Activated CD4-positive, alpha-beta T cell treated with anti-CD3 and anti-CD28 coated beads, Interleukin-2, amount 10 ng/mL, durations not matched to agents 24 days and 14 days (primary cell): Measurements from ENCODE around the gene EYA2. TPM values are rescaled to one million over a fixed set of nuclear protein-coding genes. Genes with fewer than 3 reads are reported as not detected.
A peak's percentile ranks its signal among the peaks of the same experiment; 100 is the strongest.
"Not testable (repeated sequence)": the region's sequence is repeated elsewhere in the genome, so short reads cannot be mapped to it uniquely, and the experiment has no call there.

Source experiments
- DNase-seq: peaks from one replicate; pipeline ENCODE4 v3.0.0; 2022
- H3K27ac Mint-ChIP-seq: one replicate; pipeline ENCODE4 v1.8.0; 2022; ENCODE audit warnings: mild to moderate bottlenecking, mixed read lengths
- H3K27me3 Mint-ChIP-seq: one replicate; pipeline ENCODE4 v1.8.0; 2022; ENCODE audit warnings: mixed read lengths
- H3K36me3 Mint-ChIP-seq: one replicate; pipeline ENCODE4 v1.8.0; 2022; ENCODE audit warnings: low read depth, mild to moderate bottlenecking, mixed read lengths
- H3K4me1 Mint-ChIP-seq: one replicate; pipeline ENCODE4 v1.8.0; 2021; ENCODE audit warnings: mixed read lengths
- H3K4me3 Mint-ChIP-seq: one replicate; pipeline ENCODE4 v1.8.0; 2022; ENCODE audit warnings: mild to moderate bottlenecking, moderate library complexity, mixed read lengths
- H3K9me3 Mint-ChIP-seq: one replicate; pipeline ENCODE4 v1.8.0; 2021; ENCODE audit warnings: mixed read lengths
- intact Hi-C: fragments of 100-400 bp; cut with micrococcal nuclease; formaldehyde crosslinking; loops from one replicate; pipeline ENCODE4 v1.15.1; 2023
- total RNA-seq: library from RNA; stranded (reverse); gene quantifications from 2 replicates; pipeline ENCODE4 v1.2.3, GENCODE V29; 2022

Gene EYA2
- total RNA-seq, 1 donor from 2014 or later = not detected

DNA sequence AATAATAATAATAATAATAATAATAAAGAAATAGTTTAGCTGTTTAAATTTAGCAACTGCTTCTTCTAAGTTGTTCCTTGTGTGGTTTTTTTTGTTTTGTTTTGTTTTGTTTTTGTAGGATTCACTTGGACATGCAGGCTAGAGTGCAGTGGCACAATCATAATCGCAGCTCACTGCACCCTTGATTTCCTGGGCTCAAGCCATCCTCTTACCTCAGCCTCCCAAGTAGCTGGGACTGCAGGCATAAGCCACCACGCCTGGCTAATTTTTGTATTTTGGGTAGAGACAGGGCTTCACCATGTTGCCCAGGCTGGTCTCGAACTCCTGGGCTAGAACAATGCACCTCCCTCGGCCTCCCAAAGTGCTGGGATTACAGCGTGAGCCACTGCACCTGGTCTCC lies 15.3 kb upstream of the EYA2 start:
- Mint-ChIP-seq H3K9me3 (no peaks in the 10 kb centered on the region), H3K36me3 (no peaks in the 10 kb centered on the region), H3K4me1 (no peaks in the 10 kb centered on the region), H3K27ac (no peak overlapping the region), H3K4me3 (no peak overlapping the region), H3K27me3 (peaks cover 15% of the 10 kb centered on the region)
- no peak for DNase-seq
- intact Hi-C loops = no loop called here

DNA sequence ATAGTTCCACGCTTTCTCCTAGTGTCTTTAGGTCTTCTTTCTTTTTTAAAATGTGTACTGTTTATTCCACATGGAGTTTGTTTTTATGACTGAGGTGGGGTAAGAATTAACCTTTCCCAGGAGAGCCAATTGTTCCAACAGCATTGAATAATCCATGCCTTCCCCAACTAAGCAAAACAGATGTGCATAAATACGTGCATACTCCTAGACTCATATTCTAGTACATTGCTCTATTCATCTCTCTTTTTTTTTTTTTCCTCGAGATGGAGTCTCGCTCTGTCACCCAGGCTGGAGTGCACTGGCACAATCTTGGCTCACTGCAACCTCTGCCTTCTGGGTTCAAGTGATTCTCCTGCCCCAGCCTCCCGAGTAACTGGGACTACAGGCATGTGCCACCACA lies 14.7 kb upstream of the EYA2 start:
- intact Hi-C loops, H3K27ac Mint-ChIP-seq, H3K4me1 Mint-ChIP-seq, H3K36me3 Mint-ChIP-seq, H3K9me3 Mint-ChIP-seq, H3K4me3 Mint-ChIP-seq, DNase-seq: not testable (repeated sequence)
- peaks cover 15% of the 10 kb centered on the region for H3K27me3 Mint-ChIP-seq

DNA sequence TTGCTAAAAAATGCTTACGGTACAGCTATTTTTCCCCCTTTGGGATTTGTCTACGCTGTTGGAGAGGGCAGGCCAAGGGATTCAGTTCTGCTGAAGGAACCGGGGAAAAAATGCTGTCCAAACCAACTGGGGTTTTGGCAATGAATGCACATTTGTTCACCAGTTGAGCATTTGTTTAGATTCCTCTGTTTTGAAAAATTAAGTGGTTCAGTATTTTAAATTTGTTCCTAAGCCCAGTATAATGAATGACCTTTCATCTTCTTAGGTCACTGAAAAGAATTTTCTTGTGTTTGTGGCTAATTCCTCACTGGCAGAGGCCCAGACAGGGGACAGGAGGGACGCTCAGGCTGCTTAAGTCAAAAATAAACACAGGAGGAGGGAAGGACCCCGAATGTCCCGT lies 10.8 kb upstream of the EYA2 start:
- DNase-seq = peak; percentile 12
- Mint-ChIP-seq H3K4me1 (no peaks in the 10 kb centered on the region), H3K27me3 (peaks cover 23% of the 10 kb centered on the region), H3K4me3 (no peak overlapping the region), H3K9me3 (no peaks in the 10 kb centered on the region), H3K36me3 (no peaks in the 10 kb centered on the region), H3K27ac (no peak overlapping the region)
- intact Hi-C loops = no loop called here

DNA sequence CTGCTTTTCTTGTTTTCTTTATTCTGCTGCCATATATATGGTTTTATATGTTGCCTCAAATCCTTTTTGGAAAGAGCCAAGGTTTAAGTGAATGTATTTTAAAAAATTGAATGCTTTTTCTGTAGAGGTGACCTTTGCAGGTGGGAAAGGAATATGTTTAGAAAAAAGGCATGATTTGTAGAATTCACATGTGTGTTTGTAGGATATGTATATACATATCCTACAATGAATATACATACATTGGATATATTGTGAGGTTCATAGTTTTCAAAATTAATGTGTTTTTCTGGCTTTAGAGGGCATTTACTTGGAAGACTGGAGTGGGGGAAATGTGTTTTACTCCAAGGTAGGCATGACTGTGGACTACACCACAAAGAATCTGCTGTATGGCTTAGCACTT lies 4.0 kb upstream of the EYA2 start:
- Mint-ChIP-seq H3K27me3 (peaks cover 43% of the 10 kb centered on the region), H3K9me3 (no peaks in the 10 kb centered on the region), H3K4me3 (no peak overlapping the region), H3K27ac (no peak overlapping the region), H3K36me3 (no peaks in the 10 kb centered on the region), H3K4me1 (no peaks in the 10 kb centered on the region)
- DNase-seq = no peak
- intact Hi-C loops = no loop called here

DNA sequence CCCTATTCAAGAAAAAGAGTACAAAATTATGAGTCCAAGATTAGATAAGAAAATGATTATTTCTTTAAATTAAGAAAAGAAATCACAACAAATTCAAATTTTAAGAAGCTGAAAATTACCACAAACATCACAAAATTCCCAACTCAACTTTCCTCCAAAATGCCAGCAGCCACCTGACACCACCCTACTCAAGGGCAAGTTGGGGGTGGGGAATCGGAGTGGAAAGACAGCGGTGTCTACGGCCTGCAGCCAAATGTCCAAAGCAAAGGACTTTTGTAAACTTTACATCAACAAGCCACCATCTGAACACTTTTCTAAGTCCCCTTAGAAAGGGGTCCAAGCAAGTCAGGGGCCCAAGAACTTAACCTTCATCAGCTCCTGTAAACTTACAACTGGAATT lies 1.6 kb upstream of the EYA2 start:
- H3K27ac Mint-ChIP-seq = no peak overlapping the region
- no peak for DNase-seq
- no peak overlapping the region for H3K4me3 Mint-ChIP-seq
- intact Hi-C loops = no loop called here
- H3K27me3 Mint-ChIP-seq = peaks cover 57% of the 10 kb centered on the region
- no peaks in the 10 kb centered on the region for H3K4me1 Mint-ChIP-seq
- no peaks in the 10 kb centered on the region for H3K36me3 Mint-ChIP-seq
- no peaks in the 10 kb centered on the region for H3K9me3 Mint-ChIP-seq

DNA sequence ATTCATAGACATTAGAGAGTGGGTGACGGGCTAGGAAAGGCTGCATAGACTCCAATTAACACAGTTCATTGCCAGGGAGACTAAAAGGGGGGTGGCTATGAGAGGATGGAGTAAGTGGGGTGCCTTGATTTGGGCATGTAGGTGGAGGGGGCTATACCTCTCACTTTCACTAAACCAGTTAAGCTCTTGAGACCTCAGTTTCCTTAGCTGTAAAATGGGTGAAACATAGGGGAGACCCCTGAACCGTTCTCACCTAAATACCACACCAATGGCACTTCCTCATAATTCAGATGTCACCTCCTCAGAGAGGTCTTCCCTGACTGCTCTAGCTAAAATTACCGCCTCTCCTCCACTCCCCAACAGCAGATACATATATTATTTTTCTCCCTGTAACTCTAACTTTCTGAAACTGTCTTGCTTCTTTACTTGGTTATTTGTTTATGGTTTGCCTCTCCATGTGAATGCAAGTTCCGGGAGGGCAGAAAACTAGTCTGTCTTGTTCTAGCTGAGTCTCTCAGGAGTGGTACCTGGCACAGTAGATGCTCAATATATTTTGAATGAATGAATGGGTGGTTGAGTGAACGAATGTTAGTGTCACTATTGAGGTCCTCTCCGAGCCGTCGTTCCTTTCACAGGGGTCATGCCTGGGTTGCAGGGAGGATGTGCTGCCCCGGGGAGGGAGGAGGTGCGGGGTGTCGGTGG lies 615 bp upstream of the EYA2 start:
- Mint-ChIP-seq H3K27ac (no peak overlapping the region), H3K4me1 (no peaks in the 10 kb centered on the region), H3K36me3 (no peaks in the 10 kb centered on the region), H3K27me3 (peaks cover 60% of the 10 kb centered on the region), H3K9me3 (no peaks in the 10 kb centered on the region), H3K4me3 (no peak overlapping the region)
- intact Hi-C loops = no loop called here
- no peak for DNase-seq

DNA sequence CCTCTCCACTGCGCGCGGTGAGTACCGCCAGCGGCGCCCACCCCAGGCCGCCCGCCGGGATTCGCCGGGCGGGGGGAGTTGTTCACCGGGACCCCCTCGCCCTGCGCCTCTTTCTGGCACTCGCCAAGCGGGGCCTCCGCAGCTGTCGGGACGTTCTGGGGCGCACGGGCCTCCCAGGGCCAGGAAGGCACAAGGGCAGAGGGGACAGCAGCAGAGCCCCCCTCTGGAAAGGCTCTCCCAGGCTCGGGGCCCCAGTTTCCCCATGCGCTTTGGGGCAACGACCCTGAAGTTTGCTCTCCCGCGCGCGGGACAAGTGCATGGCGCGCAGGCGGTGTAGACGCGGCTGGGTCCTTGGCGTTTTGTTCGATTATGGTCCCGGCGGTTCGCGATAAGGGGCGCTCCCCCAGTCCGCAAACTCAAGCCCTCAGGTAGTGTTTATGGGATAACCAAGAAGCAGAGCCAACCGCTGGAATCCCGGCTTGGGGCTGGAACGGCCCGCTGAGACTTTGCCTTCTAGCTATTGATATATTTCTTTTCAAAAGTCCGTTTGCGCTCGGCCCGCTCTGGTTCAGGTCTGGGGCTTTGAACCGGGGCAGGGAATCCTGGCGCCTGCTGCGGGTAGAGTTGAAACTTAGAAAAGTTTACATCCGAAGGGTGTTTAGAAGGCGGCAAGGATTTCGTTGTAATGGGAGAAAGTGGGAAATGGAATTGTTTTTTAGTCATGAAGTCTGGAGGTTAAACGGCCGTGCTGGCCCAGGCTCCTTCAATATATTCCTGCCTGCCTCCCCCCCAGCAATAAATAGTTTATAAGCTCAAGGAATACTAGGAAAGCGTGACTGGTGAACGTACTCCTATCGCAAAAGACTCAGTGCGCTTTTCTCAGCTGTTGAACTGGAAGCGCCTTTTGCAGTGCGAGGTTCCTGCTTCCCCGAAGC lies 595 bp downstream of the EYA2 start:
- no peaks in the 10 kb centered on the region for H3K36me3 Mint-ChIP-seq
- no peaks in the 10 kb centered on the region for H3K4me1 Mint-ChIP-seq
- intact Hi-C loops = no loop called here
- no peaks in the 10 kb centered on the region for H3K9me3 Mint-ChIP-seq
- no peak for DNase-seq
- H3K27ac Mint-ChIP-seq = no peak overlapping the region
- H3K27me3 Mint-ChIP-seq = peaks cover 68% of the 10 kb centered on the region
- H3K4me3 Mint-ChIP-seq = no peak overlapping the region

DNA sequence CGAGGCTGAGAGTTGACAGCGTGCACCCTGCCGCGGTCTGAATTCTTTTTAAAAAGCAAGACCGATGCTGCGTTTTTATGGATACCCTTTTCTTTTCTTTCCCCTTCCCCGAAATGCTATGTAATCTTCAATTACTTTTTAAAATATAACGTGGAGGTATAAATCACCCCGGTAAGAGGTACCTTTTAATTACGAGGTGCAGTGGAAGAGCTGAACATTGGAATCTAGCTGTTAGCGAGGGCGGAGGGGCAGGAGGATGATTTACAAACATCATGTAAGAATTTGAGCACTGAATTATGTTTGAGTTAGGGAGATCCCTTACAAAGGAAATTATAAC lies 1.2 kb downstream of the EYA2 start:
- peaks cover 68% of the 10 kb centered on the region for H3K27me3 Mint-ChIP-seq
- DNase-seq = no peak

DNA sequence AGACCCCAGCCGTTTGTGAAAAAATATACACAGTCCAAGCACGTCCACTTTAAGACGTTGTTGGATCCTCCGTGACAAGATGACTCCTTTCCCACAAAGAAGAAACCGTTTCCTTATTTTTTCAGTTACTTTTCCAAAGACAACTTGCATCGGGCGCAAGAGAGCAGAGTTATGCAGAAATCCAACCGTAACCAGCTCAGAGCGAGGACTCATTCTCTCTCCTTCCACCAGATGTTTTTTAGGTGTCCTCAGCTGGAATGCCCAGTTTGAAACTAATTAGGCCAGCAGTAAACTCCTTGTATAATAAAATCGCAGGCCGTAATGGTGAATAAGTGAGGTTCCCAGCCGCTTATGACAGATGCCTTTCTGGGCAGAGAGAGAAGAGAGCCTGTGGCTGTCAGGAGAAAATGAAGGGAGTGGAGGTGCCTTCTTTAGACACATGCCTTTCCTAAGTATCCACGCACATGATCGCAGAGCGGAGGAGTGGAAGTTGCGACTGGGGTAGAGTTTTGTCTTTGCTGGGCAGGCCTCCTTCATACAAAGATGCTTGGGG lies 2.8 kb downstream of the EYA2 start:
- H3K36me3 Mint-ChIP-seq = no peaks in the 10 kb centered on the region

More for the DNA sequence above, 1.2 kb downstream of the EYA2 start:
- Mint-ChIP-seq H3K4me1 (no peaks in the 10 kb centered on the region), H3K4me3 (no peak overlapping the region), H3K36me3 (no peaks in the 10 kb centered on the region), H3K27ac (no peak overlapping the region), H3K9me3 (no peaks in the 10 kb centered on the region)
- intact Hi-C loops = no loop called here

DNA sequence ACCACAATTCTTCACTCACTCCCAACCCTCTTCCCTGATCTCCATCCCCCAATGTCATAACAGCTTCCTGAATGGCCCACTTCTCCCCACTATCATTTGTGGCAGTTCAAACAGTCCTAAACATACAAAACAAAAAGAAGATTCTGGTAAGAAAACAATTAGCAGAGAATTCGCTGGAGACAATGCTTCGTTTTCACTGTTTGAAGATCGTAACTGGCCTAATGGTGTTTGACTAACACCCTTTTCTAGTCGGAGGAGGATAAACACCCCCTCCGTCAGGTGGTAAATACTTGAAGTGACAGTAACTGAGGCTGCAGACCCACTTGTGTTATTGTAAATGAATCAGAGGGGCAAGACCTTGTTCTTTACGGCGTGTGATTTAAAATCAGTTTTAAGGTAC lies 3.8 kb downstream of the EYA2 start:
- H3K27ac Mint-ChIP-seq = no peak overlapping the region
- no peaks in the 10 kb centered on the region for H3K36me3 Mint-ChIP-seq
- DNase-seq = no peak
- no peaks in the 10 kb centered on the region for H3K9me3 Mint-ChIP-seq
- H3K27me3 Mint-ChIP-seq = peaks cover 57% of the 10 kb centered on the region
- intact Hi-C loops = no loop called here
- no peaks in the 10 kb centered on the region for H3K4me1 Mint-ChIP-seq
- H3K4me3 Mint-ChIP-seq = no peak overlapping the region

More for the DNA sequence above, 2.8 kb downstream of the EYA2 start:
- Mint-ChIP-seq H3K27ac (no peak overlapping the region), H3K4me3 (no peak overlapping the region), H3K9me3 (no peaks in the 10 kb centered on the region), H3K27me3 (peaks cover 67% of the 10 kb centered on the region), H3K4me1 (no peaks in the 10 kb centered on the region)
- intact Hi-C loops = no loop called here
- no peak for DNase-seq

DNA sequence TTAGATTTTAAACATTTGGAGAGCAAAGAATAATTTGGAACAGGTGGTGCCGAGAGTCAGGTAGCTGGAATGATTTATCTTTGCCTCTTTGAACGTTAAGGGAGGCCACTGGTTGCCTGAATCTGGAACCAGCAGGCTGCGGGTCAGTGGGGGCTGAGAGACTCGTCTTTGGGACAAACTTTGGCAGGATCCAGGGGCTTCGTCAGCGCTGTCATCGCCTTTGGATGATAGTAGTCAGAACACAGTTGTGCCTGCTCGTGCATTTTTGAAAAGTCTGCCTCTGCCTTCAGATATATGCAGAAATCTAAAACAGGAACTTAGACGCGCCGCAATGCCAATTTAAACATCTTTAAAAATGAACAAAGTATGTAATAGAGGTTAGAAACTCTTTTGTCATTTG lies 5.0 kb downstream of the EYA2 start:
- Mint-ChIP-seq H3K27ac (no peak overlapping the region), H3K9me3 (no peaks in the 10 kb centered on the region), H3K27me3 (peaks cover 48% of the 10 kb centered on the region), H3K36me3 (no peaks in the 10 kb centered on the region), H3K4me3 (no peak overlapping the region), H3K4me1 (no peaks in the 10 kb centered on the region)
- intact Hi-C loops = no loop called here
- DNase-seq = no peak

DNA sequence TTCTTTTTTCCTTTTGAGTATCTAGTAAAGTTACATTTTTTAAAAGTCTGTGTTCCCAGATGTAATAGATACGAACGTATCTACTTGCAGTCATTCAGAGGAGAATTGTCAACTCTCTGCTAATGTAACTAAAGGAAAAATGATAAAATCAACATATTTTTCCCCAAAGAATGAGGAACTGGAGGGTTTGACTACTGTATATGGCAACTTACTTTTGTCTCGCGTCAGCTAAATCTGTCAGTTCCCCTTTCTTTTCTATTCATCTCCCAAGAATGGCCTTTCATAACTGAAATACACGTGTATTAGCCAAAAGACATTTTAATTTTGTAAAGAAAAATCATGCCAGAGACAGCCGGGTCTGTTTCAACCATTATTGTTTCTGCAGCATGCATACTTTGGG lies 5.4 kb downstream of the EYA2 start:
- no peak for DNase-seq
- H3K9me3 Mint-ChIP-seq = no peaks in the 10 kb centered on the region
- no peaks in the 10 kb centered on the region for H3K36me3 Mint-ChIP-seq
- no peak overlapping the region for H3K4me3 Mint-ChIP-seq
- intact Hi-C loops = no loop called here
- no peaks in the 10 kb centered on the region for H3K4me1 Mint-ChIP-seq
- no peak overlapping the region for H3K27ac Mint-ChIP-seq
- H3K27me3 Mint-ChIP-seq = peaks cover 50% of the 10 kb centered on the region

DNA sequence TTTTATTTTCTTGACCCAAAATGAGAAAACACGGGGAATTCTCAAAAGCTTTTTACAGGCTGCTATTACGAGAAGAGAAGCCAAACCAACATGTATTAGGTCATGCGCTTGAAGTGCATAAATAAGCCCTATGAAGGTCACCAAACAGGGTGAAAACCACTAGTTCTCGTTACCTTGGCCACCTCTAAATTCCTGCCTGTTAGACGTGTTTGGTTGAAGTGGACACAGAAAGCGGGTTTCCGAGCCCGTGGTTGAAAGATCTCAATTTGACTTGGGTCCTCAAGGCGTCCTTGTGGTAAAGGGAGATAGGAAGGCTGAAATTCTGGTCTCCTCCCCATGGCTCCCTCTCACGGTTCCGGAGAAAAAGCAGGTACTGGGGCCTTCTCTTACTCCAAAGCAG lies 6.2 kb downstream of the EYA2 start:
- Mint-ChIP-seq H3K4me1 (no peaks in the 10 kb centered on the region), H3K9me3 (no peaks in the 10 kb centered on the region), H3K36me3 (no peaks in the 10 kb centered on the region), H3K27ac (no peak overlapping the region), H3K27me3 (peaks cover 43% of the 10 kb centered on the region), H3K4me3 (no peak overlapping the region)
- intact Hi-C loops = no loop called here
- DNase-seq = no peak

DNA sequence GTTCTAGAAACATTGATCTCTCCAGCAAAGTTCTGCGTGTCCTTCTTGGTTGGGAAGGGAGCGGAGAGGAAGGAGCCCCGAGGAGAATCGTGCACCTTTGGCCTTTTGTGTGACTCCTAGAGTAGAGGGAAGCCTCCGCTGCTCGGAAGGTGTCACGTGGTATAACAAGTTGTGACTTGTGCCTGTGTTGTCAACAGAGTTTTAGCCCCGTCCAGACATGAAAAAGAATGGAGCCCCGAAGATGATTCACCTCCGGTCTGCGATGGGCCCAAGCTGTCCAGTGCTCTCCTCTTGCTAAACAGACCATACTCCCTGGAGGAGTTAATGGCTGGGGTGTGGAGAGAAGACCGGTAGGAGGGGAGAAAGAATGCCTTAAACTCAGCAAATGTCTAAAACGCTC lies 7.0 kb downstream of the EYA2 start:
- Mint-ChIP-seq H3K9me3 (no peaks in the 10 kb centered on the region), H3K27me3 (peaks cover 35% of the 10 kb centered on the region), H3K27ac (no peak overlapping the region), H3K36me3 (no peaks in the 10 kb centered on the region), H3K4me3 (no peak overlapping the region), H3K4me1 (no peaks in the 10 kb centered on the region)
- DNase-seq = no peak
- intact Hi-C loops = no loop called here
